AG09309 (cell line): Measurements from ENCODE around the gene NME8.
A peak's percentile ranks its signal among the peaks of the same experiment; 100 is the strongest.

Experiments used
- DNase-seq: peaks from one replicate; pipeline ENCODE4 v3.0.0-alpha.2; 2010; ENCODE audit warnings: low read depth
- H3K4me3 ChIP-seq: 2 replicates; pipeline ENCODE4 v1.5.1; 2011; ENCODE audit warnings: mild to moderate bottlenecking, low read depth, low read length, moderate library complexity; ENCODE audit not compliant: control insufficient read depth
- TF ChIP-seq, protein P1 (sequence below): IDR thresholded peaks from 2 replicates; pipeline ENCODE4 v1.5.1; 2011; ENCODE audit warnings: mild to moderate bottlenecking, low read depth, low read length, inconsistent platforms; ENCODE audit not compliant: insufficient read depth, control insufficient read depth; ENCODE audit errors: missing control alignments

NME8 gene

DNA sequence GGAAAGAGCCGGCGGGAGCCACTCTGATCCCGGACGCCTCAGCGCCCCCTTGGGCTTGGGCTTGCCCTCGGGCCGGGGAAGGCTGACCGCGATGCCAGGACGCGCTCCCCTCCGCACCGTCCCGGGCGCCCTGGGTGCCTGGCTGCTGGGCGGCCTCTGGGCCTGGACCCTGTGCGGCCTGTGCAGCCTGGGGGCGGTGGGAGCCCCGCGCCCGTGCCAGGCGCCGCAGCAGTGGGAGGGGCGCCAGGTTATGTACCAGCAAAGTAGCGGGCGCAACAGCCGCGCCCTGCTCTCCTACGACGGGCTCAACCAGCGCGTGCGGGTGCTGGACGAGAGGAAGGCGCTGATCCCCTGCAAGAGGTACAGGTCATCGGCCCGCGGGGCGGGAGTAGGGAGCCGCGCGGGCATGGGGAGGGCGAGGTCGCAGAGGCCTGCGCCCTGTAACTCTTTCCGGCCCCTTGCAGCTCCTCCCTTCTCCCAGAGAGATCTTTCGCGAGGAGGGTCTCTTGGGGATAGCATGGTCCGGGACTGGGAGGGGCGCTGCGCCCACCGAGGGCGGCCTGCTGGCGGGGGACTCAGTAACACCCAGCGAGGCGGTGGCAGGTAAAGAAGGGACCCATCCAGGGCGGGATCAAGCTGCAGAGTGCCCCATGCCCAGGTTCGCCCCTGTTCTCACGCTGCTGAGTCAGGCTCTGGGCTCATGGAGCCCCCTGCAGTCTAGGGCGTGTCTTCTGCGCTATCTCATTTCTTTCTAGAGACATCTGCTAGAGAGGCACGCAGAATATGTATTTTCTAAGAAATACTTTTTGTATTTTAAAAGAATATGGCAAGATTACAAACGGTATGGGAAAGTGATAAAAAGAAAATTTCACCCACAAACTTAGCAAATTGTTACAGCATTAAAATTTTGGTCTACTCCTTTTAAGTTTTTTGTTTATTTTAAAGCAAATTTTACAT lies 72.7 kb downstream of the NME8 start:
- no peak for DNase-seq
- TF ChIP-seq, protein P1, sequence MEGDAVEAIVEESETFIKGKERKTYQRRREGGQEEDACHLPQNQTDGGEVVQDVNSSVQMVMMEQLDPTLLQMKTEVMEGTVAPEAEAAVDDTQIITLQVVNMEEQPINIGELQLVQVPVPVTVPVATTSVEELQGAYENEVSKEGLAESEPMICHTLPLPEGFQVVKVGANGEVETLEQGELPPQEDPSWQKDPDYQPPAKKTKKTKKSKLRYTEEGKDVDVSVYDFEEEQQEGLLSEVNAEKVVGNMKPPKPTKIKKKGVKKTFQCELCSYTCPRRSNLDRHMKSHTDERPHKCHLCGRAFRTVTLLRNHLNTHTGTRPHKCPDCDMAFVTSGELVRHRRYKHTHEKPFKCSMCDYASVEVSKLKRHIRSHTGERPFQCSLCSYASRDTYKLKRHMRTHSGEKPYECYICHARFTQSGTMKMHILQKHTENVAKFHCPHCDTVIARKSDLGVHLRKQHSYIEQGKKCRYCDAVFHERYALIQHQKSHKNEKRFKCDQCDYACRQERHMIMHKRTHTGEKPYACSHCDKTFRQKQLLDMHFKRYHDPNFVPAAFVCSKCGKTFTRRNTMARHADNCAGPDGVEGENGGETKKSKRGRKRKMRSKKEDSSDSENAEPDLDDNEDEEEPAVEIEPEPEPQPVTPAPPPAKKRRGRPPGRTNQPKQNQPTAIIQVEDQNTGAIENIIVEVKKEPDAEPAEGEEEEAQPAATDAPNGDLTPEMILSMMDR, result peak; percentile 19
- H3K4me3 ChIP-seq, result peak overlapping the region; percentile 76

DNA sequence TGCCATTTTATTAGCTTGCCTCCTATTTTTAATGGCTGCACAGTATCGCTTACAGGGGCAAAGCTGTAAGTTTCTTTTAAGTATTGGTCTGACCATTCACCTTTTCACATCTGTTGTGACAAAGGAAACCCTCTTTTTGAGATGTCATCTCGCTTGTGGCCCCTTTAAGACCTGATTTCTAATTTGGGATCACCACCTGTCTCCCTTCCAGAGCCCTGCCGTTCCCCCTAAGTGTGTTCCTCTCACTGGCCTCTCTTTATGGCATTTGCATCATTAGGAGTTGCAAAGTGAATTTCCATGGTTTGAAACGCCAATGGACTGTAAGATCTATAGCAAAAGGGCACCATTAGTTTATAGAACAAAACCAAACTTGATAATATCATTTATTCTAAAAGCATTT lies 73.5 kb downstream of the NME8 start:
- no peak overlapping the region for H3K4me3 ChIP-seq
- TF ChIP-seq, protein P1, result no peak
- no peak for DNase-seq

DNA sequence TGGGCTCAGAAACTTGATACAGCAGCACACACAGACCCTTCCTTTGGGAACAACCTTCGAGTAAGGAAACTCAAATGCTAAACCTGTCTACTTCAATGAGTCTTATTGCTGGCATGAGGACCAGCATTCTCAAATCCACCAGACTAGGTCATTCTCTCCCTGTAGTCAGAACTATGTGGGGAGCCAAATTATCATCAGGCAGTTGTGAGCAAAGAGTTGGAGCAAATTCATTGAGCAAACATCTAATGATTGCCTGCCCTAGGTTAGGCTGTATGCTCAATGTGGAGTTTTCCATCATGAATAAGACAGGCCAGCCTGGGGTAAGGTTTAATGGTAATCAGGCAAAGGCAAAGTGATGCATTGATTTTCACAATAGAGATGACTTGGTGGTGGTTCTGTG lies 75.6 kb downstream of the NME8 start:
- no peak for DNase-seq
- TF ChIP-seq, protein P1, result no peak
- H3K4me3 ChIP-seq, result no peak overlapping the region

DNA sequence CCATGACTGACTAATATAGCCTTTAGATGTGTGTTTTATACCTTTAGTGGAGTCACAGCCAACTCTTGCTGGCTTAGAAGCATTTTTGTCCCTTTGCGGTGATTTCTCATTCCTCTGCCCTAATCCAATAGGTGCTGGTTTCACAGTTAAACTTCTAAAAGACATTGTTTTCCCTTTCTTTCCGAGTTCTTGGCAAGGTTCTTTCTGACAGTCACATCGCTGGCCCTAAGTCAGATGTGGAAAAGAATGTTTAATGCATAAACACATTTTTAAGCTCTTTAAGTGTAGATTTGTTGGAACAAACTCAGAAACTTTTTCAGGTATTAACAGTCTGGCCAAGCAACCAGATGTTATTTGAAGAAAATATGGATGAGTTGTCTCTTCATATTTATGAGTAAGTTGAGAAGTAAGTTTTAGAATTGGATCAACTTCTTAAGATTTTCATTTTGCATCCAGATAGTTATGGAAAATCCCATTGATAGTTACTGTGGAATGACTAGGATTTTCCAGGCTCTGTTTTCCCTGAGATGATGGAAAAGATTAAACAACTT lies 76.2 kb downstream of the NME8 start:
- TF ChIP-seq, protein P1, result no peak
- H3K4me3 ChIP-seq, result no peak overlapping the region
- DNase-seq, result no peak

- TF ChIP-seq, protein P1, result no peak
- no peak for DNase-seq
- H3K4me3 ChIP-seq, result no peak overlapping the region
Measured at GRCh38 chr7:37925620-37926019, 77.2 kb downstream of the NME8 start.

DNA sequence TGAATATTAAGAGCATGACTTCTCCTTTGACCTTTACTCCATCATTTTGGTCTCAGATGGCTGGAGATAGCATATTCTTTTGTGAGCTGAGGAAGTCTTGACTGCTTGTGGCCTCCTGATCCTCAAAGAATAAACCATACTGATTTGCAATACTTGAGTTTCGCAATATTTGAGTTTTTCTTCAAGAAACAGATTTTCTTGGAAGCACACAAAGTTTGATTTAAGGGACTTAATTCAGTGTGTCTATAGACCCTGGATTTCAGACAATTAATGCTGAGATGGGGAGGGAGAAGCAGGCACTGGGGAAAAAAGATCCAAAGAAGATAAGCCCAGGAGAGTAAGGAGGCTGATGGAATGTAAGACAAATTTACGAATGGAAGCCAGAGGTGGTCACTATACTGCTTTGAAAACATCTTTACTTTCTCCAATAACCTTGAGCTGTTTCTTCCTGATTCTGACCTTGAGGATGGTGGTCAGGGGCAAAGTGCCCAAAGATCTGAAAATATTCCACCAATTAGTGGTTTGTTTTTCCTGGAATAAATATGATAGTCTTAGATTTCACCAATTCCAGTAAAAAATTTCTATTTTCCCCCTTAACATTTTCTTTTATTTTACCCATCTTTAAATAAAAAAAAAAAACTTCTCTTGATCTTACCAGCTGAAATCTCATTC lies 79.5 kb downstream of the NME8 start:
- DNase-seq, result no peak
- TF ChIP-seq, protein P1, result no peak
- H3K4me3 ChIP-seq, result no peak overlapping the region
